NCI-H2227 treated with DMSO at 0.1 percent for 48 hours (cell line): ENCODE data around the gene ADAM12.

Source experiments
- DNase-seq: peaks from one replicate; lab custom pipeline; 2025; lab: John Stamatoyannopoulos, UW

The ADAM12 gene

GRCh38 chr10:126315494-126316177 lies 72.6 kb downstream of the ADAM12 start:
- no peak for DNase-seq

GRCh38 chr10:126314863-126315493 lies 73.3 kb downstream of the ADAM12 start:
- DNase-seq = no peak

- no peak for DNase-seq
Measured at GRCh38 chr10:126312167-126312566, 76.1 kb downstream of the ADAM12 start.

GRCh38 chr10:126309228-126309883 lies 78.9 kb downstream of the ADAM12 start:
- DNase-seq = no peak

GRCh38 chr10:126302826-126303665 lies 85.2 kb downstream of the ADAM12 start:
- DNase-seq = no peak

GRCh38 chr10:126302476-126302756 lies 85.9 kb downstream of the ADAM12 start:
- no peak for DNase-seq

- DNase-seq = no peak
Measured at GRCh38 chr10:126301701-126302475, 86.4 kb downstream of the ADAM12 start.

GRCh38 chr10:126294451-126294850 lies 93.8 kb downstream of the ADAM12 start:
- DNase-seq = no peak

- DNase-seq = no peak
Measured at GRCh38 chr10:126290232-126290631, 98.0 kb downstream of the ADAM12 start.

GRCh38 chr10:126288547-126289493 lies 99.5 kb downstream of the ADAM12 start:
- no peak for DNase-seq

- no peak for DNase-seq
Measured at GRCh38 chr10:126286256-126286780, 102.0 kb downstream of the ADAM12 start.

- DNase-seq = no peak
Measured at GRCh38 chr10:126283307-126283706, 105.0 kb downstream of the ADAM12 start.

GRCh38 chr10:126278851-126279250 lies 109.4 kb downstream of the ADAM12 start:
- DNase-seq = no peak

- no peak for DNase-seq
Measured at GRCh38 chr10:126277181-126277580, 111.1 kb downstream of the ADAM12 start.

- DNase-seq = no peak
Measured at GRCh38 chr10:126272526-126272925, 115.8 kb downstream of the ADAM12 start.

GRCh38 chr10:126270111-126270510 lies 118.2 kb downstream of the ADAM12 start:
- DNase-seq = no peak

- DNase-seq = no peak
Measured at GRCh38 chr10:126268013-126268920, 120.0 kb downstream of the ADAM12 start.

GRCh38 chr10:126264102-126265018 lies 123.9 kb downstream of the ADAM12 start:
- no peak for DNase-seq
